Activated CD4-positive, alpha-beta T cell treated with anti-CD3 and anti-CD28 coated beads, Interleukin-2, Interleukin-4, amounts not matched to agents 100 ng/mL and 50 ng/mL, durations not matched to agents 16 hours and 8 hours (primary cell): ENCODE results near the gene NRL.
A peak's percentile ranks its signal among the peaks of the same experiment; 100 is the strongest.

Source experiments
- DNase-seq: peaks from one replicate; pipeline ENCODE4 v3.0.0-alpha.2; 2020; ENCODE audit warnings: low spot score

The NRL gene

DNA sequence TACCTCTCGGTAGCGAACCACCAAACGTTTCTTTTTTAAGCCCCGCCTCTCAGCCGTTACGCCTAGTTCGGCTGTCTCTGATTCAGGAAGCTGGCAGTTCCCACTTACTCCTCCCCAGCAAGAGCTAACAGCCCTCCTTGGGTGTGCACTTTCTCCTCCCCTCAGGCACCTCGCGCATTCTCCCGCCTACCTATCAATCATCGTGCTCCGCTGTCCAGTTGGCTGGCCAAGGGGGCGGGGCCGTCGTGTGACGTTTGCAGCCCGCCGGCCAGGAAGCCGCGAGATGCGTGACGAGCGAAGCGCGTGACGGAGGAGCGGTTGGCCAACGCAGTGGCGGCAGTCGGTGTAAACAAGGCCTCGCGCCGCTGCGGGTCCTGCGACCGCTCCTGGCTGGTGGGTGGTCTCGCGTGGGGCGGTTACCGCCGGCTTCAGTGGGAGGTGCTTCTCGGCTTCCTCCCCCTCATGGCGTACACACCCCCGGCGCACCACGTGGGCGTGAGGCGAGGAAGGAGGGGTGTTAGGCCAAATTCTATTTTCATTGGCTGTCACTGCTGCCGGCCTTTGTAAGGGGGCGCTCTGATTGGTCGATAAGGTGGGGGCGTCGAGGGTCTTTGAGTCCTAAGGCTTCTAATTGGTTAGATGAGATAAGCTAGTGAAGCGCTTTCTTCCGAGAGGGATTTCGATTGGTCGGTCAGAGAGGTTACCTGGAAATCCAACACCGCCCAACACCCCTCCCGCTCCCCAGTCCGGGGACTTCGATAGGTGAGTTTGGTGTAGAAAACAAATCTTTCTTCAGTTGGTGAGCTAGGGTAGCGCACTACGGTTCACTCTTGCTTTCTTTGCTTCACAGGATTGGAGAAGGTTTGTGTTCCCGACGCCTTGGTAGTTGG, at the start of gene NRL, which contains the start of gene DCAF11:
Gene NRL (minus strand): TSS at position 418 of the 890 bp plus-strand sequence. CDS start 32,101 bp downstream, outside the sequence.
Gene DCAF11 (plus strand): TSS at position 246 of the 890 bp plus-strand sequence. CDS start 818 bp downstream, outside the sequence.
- DNase-seq: peak; percentile 99

DNA sequence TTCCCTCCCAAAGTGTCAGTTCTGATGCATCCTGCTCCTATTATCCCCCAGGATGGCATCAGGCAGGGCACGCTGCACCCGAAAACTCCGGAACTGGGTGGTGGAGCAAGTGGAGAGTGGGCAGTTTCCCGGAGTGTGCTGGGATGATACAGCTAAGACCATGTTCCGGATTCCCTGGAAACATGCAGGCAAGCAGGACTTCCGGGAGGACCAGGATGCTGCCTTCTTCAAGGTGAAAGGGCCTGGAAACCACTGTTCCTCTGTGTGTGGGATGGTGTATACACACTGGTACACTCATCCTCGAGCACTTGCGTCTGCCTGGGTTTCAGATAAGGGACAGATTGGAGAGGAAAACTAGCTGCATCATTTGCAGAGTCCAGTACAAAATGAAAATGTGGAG, 47.3 kb upstream of the NRL start:
- DNase-seq: no peak

DNA sequence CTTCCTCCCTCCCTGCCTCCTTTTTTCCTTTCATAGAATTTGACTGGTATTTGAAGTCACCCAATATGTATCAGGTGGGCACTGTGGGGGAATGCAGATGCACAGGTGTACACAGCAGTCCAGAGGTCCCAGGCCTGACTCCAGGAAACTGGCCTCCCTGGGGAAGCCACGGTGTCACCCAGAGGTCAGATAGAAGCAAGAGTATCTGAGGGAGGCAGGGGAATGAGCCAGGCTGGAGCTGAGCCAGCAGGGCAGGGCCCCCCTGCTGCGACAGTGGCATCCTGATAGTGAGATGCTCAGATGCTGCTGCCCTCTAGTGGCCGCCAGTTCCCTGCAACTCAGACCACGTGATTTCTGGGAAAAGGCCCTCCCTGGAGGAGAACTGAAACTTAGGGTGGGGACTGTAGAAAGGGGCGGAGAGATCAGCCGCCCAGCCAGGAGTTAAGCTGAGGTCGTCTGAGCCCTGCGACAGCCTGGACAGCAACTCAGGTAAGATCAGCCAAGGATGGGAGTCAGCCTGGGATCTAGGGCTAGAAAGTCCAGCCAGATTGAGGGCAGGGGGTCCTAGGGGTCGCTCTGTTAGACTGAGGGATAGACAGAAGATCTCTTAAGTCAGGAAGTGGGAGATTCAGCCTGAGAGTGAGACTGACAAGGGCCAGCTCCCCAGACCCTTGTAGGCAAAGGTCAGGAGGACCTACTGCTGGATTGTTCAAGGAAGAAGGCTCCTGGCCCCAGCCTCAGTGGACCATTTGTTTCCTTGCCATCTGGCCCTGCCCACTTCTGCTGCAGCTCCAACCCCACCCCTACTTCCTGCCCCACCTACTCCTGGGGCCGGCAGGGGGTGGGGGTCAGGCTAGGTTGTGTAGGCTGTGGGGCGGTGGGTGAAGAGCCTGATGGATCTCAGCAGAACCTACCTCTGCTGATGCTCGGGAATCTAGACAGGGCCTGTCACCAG, 46.4 kb upstream of the NRL start, which contains the start of gene IRF9:
Gene IRF9 (plus strand): TSS at position 416 of the 955 bp plus-strand sequence. CDS start 880 bp downstream, outside the sequence.
- peak; percentile 98 for DNase-seq

DNA sequence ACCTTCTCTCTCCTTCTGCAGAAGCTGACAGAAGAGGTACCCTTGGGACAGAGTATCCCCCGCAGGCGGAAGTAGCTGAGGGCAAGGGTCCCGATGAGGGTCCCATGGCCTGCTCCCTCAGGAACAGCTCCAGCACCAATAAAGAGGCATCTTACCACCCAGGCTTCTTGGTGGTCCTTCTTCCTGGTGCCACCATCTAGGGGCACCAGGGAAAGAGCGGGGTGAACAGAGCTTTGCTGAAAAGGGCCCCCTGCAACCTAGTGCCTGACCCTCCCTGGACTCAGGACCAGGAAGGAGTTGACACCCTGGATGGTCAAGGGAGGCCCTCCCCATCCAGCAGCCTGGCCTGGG, 45.7 kb upstream of the NRL start:
- DNase-seq: no peak

DNA sequence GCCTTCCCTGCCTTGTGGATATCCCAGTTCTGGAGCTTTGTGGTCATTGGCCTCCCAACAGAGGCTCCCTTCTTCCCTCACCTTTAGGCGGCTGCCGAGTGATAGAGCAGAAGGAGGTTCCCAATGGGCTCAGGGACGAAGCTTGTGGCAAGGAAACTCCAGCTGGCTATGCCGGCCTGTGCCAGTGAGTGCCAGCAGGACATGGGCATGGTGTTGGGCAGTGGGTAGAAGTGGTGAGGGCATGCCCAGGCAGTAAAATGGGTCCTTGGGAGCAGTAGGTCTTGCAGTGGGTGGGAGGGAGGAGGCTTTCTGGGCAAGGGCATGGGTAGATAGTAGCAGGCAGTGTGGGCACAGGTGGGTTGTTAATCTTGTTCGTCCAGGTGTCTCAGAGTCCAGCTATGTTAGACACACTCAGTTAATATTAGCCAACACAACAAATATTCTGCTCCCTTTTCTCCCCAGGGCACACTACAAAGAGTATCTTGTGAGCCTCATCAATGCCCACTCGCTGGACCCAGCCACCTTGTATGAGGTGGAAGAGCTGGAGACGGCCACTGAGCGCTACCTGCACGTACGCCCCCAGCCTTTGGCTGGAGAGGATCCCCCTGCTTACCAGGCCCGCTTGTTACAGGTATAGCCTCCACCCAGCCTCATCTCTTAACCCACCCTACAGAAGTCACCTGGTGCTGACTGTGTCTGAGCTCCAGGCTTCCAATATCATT, 45.2 kb upstream of the NRL start:
- DNase-seq: no peak

DNA sequence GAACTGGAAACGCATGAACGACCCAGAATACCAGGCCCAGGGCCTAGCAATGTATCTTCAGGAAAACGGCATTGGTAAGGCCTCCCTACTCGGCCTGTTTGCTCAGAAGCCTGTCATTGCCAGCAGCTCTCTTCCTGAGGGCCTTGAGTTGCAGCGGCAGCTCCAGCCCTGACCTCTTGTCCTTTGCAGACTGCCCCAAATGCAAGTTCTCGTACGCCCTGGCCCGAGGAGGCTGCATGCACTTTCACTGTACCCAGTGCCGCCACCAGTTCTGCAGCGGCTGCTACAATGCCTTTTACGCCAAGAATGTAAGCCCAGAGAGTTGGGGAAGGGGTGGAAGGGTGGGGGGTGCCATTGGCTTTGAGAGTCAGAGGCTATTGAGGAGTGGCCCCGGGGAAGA, 42.6 kb upstream of the NRL start:
- no peak for DNase-seq

DNA sequence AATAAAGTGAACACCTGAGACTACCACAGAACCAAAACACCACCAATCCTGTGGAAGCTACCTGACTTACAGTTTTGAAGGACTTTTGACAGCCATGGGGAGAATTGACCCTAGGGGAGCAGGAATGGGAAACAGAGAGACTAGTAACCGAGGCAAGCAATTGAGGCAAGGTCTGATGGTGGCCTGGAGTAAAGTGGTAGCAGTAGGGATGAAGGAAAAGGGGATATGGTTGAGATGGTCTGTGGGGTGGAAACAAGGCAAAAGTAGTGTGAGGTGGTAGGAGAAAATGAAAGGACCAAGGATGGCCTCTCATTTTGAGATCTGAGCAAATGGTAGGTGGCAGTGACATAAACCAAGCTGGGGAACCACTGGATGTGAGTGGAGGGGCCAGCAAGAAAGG, 42.1 kb upstream of the NRL start:
- DNase-seq: no peak

DNA sequence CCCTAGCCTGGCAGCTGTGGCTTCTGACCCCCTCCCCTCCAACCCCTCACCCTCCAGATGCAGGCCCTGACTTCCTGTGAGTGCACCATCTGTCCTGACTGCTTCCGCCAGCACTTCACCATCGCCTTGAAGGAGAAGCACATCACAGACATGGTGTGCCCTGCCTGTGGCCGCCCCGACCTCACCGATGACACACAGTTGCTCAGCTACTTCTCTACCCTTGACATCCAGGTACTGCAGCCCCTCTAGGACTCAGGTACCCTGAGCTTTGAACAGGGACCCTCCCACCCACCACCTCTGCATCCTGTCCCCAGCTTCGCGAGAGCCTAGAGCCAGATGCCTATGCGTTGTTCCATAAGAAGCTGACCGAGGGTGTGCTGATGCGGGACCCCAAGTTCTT, 40.4 kb upstream of the NRL start:
- DNase-seq: no peak

DNA sequence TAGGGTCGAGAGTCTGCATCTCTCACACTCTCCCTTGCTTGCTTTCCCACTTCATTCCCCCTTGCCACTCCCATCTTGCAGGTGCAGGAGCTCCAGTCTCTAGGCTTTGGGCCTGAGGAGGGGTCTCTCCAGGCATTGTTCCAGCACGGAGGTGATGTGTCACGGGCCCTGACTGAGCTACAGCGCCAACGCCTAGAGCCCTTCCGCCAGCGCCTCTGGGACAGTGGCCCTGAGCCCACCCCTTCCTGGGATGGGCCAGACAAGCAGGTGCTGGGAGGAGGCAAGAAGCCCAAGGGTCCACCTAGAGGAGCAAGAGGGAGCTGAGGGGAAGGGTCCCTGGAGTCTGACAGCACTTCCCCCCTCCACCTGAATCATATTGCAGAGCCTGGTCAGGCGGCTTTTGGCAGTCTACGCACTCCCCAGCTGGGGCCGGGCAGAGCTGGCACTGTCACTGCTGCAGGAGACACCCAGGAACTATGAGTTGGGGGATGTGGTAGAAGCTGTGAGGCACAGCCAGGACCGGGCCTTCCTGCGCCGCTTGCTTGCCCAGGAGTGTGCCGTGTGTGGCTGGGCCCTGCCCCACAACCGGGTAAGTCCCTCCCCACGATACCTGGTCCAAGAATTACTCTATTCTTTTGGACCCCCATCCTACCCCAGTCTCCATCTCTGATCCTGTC, 36.8 kb upstream of the NRL start:
- DNase-seq: no peak

DNA sequence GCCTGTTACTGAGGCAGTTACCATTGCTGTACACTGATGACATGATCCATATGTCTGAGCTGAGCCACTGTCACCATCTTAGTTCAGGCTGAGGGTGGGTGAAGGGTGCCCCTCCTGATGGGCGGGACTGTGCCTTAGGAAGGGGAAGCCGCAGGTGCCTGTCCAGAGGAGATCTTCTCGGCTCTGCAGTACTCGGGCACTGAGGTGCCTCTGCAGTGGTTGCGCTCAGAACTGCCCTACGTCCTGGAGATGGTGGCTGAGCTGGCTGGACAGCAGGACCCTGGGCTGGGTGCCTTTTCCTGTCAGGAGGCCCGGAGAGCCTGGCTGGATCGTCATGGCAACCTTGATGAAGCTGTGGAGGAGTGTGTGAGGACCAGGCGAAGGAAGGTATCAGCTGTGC, 36.2 kb upstream of the NRL start:
- no peak for DNase-seq

DNA sequence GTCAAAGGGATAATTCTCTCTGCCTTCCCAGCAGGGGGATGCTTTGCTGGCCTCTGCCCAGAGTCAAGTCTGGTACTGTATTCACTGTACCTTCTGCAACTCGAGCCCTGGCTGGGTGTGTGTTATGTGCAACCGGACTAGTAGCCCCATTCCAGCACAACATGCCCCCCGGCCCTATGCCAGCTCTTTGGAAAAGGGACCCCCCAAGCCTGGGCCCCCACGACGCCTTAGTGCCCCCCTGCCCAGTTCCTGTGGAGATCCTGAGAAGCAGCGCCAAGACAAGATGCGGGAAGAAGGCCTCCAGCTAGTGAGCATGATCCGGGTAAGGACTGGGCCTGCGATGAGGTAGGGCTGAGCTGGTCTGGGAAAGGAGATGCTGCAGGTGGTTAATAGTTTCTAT, 35.8 kb upstream of the NRL start:
- DNase-seq: no peak

DNA sequence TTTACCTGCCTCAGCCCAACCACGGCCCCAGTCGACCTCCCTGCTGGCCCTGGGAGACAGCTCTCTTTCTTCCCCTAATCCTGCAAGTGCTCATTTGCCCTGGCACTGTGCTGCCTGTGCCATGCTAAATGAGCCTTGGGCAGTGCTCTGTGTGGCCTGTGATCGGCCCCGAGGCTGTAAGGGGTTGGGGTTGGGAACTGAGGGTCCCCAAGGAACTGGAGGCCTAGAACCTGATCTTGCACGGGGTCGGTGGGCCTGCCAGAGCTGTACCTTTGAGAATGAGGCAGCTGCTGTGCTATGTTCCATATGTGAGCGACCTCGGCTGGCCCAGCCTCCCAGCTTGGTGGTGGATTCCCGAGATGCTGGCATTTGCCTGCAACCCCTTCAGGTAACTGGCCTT, 35.3 kb upstream of the NRL start:
- DNase-seq: no peak

DNA sequence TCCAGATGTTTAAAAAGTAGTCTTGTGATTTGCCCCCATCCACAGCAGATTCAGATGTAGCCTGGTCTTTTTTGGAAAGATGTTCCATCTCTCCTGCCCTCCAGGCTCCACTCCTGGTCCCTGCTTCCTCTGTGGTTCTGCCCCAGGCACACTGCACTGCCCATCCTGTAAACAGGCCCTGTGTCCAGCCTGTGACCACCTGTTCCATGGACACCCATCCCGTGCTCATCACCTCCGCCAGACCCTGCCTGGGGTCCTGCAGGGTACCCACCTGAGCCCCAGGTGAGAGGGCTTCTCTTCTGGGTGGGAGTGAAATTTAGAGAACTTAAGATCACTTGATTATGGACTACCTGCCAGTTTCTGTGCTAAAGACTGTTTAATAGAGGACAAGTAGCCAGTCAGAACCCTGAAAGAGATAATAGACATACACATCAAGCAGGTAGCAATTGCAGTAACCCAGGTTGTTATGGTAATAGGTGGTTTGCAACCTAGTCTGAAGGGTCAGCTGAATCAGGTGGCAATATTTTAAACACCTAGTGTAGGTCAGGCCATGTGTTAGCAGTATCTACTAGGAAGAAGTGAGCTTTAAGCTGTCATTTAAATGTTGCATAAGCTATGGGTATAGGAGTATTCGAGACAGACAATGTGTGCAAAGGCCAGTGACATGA, 34.7 kb upstream of the NRL start:
- no peak for DNase-seq

DNA sequence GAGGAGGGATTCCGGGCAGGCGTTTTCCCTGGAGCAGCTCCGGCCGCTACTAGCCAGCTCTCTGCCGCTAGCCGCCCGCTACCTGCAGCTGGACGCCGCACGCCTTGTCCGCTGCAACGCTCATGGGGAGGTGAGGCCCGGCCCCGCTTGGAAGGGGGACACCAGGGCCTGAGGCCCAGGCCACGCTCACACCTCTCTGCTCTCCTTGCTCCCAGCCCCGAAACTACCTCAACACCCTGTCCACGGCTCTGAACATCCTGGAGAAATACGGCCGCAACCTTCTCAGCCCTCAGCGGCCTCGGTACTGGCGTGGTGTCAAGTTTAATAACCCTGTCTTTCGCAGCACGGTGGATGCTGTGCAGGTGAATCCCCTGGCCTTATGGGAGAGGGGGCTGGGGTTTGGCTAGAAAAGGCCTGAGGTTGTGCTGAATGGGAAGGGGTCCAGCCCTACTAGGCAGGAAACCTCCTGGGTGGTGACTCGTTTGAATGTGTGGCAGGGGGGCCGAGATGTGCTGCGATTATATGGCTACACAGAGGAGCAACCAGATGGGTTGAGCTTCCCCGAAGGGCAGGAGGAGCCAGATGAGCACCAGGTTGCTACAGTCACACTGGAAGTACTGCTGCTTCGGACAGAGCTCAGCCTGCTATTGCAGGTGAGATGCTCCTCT, 33.1 kb upstream of the NRL start:
- no peak for DNase-seq

DNA sequence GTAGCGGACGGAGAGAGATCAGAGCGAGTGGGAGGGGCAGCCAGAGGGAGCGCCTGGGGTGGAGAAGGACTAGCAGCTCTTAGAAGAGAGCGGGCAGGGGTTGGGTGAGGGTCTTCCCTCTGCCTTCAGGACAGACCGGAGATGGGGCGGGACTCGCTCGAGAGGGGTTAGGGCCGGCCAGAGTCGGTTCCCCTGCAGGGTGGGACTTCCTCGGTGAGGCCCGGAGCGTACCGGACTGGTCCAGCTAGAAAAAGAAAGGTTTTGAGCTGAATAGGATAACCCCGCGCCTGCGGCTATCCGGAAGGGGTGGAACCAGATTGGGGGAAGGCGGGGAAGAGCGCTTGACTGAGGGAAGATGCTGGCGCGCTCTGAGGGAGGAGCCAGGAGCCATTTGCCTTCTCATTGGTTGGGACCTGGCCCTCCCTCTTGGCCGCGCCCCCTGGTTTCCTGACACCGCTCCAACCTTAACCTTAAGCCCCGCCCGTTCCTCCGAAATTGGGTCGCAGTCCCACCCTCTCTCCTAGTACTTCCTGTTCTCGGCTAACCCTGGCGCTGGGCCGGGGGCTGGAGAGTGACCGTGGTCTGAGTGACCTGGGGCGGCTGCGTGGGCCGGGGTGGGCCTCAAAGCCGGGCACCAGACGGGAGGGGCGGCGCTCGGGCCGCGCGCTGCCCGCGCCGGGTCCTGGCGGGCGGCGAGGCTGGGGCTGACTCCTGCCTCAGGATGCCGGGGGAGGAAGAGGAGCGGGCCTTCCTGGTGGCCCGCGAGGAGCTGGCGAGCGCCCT, 32.4 kb upstream of the NRL start, which contains the start of gene RNF31:
Gene RNF31 (plus strand): TSS at position 521 of the 783 bp plus-strand sequence. CDS start 201 bp downstream, at position 722.
- peak; percentile 99 for DNase-seq

DNA sequence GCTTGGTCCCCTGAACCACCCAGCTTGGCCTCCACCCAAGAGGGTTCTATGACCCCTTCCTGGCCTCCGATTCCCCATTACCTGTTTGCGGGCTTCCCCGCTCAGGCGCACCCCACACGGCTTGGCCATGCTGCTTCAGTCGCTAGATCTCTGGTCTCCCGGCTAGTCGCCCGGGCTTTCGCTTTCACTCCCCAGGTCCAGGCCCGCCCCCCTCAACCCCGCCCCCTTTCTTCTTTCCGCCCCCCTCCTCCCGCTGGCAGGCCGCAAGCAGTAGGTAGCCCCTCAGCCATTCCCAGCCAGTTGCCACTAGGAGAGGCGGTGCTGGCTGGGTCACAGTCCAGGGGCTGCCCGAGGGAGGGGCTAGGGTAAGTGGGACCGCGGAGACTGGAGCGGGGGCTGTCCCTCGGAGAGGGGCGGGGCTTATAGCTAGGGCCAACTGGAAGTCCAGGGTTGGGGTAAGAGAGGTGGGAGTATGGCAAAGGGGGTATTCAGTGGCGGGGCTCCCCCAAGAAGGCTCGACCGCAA, 31.8 kb upstream of the NRL start, which contains the start of gene PSME2:
Gene PSME2 (minus strand): TSS at position 158 of the 525 bp plus-strand sequence. CDS start 29 bp downstream, at position 129.
- peak; percentile 96 for DNase-seq

DNA sequence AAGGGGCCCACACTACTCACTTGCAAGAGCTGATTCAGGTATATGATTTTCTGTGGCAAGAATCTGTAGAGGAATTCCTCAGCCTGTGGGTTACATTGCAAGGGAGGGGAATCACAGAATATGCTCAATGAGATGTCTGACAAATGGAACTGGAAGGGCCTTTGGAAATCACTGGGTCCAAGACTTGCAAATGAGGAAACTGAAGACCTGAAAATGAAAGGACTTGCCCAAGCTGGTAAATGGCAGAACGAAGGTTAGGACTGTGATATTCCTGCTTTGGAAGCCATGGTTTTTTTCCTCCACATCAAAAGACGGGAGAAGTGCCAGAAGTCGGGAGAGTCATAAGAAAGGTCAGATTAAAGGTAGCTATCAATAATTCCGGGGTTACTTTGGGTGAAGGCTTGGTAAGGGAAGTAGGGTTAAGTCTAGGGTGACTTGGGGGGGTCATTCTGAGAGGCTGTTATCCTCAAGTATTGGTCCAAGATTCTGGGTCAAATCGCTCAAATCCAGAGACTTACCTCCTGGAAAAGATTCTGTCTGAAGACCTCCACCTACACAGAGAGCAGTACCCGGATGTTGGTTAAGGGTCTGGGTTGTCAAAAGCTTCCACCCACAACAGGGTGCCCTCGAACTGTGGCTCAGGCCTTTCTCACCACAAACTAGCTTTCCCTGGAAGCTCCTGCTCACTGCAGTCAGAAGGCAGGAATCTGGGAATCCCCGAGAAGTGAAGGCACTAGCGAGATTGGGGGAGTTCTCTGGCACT, 31.1 kb upstream of the NRL start:
- no peak for DNase-seq

DNA sequence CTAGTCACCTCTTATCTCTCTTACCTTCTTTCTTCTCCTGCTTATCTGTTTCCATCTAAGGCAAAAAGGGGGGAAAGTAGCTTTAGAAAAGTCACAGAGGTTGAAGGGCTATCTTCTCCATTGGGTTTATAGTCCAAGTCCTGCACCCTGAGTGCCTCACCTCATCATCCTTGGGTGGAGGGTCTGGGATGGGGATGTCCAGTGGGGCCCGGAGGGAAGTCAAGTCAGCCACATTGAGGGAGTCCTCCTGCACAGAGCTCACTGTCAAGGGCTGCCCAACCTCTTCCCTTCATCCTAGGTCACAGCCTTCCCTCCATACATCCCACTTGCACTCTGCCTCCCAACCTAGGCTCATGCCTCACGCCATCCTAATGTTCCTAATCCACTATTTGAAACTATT, 30.5 kb upstream of the NRL start:
- DNase-seq: no peak
